ENCODE measurements around the gene ZNF860. TPM values are rescaled to one million over a fixed set of nuclear protein-coding genes. Genes with fewer than 3 reads are reported as not detected.
"Not testable (repeated sequence)": the region's sequence is repeated elsewhere in the genome, so short reads cannot be mapped to it uniquely, and the experiment has no call there.

The ZNF860 gene
- total RNA-seq, 1 donor from 2014 or later: 2.2 TPM

DNA sequence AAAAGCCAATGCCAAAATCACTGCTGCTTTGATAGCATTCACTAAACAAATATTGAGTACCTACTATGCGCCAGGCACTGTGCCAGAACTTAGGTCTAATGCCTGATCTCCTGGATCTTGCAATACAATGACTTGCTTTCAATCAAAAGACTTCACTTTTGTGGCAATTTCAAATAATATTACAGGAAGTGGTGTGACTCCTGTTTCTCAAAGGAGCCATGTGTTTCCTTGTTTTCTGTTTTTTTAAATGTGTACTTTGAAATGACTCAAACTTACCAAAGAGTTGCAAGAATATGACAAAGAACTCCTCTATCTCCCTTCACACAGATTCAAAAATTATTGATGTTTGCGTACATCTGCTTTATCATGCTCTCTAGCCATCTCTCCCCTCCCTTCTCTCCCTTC, 18.7 kb upstream of the ZNF860 start:
- peak; percentile 84 for DNase-seq

DNA sequence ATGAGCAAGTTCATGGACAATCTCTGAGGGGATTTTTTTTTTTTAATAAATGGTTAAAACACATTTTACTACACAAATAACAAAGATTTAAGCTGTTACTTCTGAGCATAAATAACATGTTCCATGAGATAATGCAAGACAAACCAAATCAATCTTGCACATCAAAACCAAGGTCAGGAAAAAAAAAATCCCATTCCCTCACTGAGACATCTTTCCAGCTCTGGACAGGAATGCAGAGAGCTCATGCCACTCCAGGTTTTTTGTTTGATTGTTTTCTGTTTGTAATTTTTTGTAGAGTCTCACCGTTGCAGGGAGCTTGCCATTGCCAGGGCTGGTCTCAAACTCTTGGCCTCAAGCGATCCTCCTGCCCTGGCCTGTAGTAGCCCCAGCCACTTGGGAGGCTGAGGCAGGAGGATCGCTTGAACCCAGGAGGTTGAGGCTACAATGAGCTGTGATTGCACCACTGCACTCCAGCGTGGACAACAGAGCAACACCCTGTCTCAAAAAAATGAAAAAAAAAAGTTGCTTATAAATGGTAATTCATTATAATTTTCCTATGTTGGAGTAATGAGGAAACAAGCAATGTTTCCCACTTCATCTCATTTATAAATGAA, 14.5 kb upstream of the ZNF860 start:
- DNase-seq: no peak

DNA sequence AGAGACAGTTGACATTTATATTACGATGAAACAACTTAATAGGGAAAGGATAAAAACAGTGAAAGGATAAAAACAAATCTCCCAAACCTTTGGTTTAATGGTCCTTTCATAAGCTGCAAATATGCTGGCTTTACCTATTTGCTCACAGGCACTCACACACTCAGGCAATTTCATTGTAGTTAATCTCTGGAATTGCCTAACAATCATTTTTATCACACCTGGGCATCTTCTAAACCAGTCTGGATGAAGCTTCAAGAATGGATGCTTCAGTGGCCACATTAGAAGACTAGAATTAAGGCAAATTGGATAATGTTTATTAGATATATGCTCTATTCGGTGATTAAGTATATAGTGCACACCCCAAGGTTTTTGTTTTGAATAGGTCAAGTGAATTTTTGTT, 14.0 kb upstream of the ZNF860 start:
- DNase-seq: no peak

DNA sequence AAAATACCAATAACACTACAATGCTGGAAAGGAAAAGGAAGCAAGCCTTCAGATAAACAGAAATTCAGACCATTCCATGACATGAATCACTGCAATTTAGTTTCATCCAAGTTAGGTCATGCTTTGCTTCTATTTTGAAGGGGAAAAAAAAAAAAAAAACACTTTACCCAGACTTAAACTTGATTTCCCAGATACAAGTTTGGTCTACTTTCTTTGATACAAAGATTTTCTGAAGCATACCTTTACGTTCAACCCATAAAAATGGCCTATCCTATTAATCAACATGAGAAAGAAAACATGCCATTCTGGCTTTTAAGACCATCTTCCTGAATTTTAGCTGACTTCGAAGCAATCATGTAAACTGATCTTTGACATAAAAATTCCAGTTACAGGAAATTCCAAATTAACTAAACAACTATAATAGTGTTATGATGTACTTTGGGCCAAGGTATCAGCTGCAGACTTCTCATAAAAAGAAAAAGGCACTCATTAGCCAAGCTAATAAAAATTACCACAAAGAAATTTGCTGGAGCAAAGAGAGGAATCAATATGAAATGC, 13.1 kb upstream of the ZNF860 start:
- DNase-seq: peak; percentile 71

DNA sequence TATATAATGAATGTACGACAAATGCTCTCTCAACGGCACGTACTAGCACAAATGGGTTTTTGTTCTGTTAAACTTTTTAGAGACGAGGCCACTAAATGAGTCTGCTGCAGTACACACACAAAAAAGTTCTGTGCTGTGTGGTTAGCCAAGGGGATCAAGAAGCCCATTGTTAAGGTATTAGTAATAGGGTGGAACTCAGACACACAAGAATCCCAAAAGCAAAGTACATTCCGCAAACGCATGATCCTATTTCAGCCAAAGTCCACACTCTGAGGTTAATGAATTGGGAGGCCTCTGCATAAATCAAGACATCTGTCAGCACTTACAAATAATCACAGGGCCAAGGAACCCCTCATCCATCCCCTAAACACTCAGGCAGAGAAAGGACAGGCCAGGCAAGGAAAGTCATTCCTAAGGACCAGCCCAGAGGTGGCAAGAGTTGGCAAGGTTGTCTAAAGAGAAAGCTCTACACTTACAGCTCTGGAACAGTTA, 12.6 kb upstream of the ZNF860 start:
- peak; percentile 56 for DNase-seq

DNA sequence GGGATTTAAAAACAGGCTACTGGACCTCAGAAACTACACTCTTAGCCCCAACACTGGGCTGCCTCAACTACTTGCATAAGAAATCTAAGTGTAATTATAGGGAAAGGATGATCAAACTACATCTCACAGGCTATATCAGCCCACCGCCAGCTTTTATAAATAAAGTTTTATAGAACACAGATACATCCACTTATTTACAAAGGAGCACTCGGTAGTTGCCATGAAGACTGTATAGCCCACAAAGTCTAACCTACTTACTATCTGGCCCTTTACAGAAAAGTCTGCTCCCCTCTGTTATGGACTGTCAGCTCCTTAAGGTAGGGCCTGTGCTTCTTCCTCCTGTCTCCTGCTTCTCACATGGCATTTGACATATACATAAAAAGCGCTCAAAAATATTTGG, 9.9 kb upstream of the ZNF860 start:
- DNase-seq: no peak

DNA sequence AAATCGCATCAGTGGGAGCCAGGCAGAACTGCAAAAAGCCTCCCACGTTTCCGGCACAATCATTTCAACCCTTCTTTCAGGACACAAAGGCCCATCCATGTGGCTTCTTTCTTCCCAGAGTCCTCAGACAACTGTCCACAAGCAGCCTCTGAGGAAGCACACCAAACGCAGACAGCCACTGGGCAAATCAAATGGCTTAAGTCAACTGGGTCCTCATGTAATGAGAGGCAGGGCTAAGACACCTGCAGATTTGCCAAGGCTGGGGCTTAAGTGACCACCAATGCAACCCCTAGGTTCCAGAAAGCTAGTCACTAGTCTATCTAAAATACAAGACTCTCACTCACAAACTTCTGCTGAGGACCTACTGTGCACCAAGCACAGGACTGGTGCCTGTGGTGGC, 8.5 kb upstream of the ZNF860 start:
- no peak for DNase-seq

DNA sequence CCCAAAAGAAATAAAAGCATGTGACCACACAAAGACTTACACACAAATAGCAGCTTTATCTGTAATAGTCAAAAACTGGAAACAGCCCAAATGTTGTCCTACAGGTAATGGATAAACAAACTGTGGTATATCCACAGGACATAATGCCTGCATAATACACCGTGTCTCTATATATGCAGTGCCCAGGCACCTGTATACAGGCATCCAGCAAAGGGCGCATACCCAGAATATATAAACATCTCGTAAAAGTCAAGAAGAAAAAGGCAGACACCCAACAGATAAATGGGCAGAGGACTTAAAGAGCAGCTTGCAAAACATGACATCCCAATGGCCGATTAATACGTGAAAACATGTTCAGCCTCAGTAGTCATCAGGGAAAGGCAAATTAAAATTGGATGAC, 7.7 kb upstream of the ZNF860 start:
- DNase-seq: no peak

DNA sequence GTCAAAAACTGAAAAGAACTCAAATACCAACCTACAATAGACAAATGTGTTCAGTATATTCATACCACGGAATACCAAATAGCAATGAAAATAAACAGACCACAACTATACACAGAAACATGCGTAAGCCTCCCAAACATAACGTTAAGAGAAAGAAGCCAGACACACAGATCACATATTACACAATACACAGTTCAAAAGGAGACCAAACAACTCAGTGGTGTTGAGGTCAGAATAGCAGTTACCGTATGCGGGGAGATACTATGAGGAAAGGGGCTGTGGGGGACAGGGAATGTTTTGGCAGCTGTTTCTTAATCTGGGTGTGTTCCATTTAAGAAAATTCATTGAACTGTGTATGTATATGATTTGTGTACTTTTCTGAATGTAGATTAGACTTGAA, 7.1 kb upstream of the ZNF860 start:
- no peak for DNase-seq

DNA sequence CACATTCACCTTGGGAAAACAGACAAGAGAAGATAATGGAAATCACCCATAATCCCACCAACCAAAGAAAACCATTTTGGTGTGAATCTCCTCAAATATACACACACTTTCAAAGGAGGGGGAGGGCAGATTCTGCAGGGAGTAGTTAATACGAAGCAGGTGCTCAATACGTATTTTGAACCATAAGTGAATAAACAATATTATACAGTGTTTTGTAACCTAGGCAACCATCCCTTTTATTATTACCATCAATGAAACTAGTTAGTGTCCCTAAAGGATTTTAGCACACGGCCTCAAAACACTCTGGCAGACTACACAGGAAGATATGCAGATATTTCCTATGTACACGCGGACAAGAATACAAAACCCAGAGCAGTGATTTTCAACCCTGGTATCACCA, 6.6 kb upstream of the ZNF860 start:
- DNase-seq: no peak

DNA sequence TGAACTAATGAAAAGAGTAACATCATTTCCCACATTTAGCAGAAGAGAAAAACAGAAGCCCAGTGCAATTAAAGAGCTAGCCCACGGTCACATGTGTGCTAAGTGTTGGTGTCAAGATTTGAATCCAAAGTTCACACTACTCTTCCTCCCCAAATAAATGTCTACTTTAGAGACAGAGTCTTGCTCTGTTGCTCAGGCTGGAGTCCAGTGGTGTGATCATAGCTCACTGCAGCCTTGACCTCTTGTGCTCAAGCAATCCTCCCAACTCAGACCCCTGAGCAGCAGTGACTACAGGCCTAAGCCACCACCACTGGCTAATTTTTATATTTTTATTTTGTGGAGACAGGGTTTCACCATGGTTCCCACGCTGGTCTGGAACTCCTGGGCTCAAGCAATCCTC, 5.2 kb upstream of the ZNF860 start:
- DNase-seq: no peak

DNA sequence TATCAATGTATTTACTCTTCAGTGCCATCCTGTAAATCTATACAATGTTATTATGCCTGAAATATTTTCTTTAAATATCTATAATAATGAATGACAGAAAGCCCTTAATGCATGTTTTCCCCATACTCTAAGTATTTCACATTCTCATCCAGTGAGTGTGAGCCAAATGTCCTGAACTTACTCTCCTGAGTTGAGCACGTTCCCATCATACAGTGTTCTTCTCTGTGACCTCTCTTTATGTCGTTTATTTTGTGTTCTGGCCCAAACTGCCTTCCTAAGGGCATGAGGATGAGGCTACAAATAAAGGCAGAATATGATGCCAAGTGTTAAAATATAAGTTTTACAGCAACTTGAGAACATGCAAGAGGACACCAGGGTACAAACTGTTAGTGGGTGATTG, 3.8 kb upstream of the ZNF860 start:
- DNase-seq: no peak

DNA sequence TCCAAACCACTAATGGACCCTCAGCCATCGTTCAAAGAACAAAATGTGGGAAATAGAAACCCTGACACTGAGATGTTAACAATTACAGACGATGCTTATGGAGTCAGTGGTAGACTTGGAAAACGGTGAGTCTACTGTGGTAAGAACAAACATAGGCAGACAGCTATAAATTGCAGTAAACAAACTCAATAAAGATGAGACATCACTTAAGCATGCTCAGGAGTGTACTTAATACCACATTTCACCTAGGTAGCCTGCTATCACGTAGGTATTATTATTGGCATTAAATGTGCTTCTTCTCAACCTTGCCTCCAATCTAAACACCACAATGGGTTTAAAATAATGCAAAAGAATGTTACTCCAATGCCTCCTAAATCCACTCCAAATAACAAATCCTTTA, 3.0 kb upstream of the ZNF860 start:
- no peak for DNase-seq

DNA sequence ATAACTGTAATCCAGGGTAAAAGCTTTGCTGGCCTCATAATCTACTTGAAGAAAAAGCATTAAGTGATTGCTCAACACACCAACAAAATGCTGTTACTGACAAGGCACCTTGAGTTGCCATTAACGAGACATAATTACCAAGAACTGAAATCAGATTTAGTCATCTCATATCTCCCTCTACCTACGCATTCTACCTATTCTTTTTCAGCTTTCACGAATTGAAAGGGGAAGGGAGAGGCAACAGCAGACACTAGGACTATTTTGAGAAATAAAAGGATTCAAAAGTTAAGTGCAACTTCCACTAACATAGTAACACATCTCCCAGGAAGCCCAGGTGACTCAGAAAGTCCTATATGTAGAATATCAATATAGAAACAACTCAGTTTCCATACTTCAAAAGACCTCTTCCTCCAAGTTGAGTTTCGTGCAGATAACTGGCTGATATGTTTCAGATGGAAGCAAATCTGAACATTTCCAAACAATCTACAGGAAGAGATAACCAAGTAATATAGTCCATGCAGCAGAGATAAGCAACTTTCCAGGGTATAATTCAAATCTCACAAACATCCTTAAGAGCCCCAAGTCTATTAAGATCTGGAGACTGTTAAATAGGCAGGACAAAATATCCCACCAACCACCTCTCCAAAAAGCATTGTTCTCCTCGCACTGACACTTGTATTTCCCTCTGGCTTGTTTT, 2.4 kb upstream of the ZNF860 start:
- peak; percentile 38 for DNase-seq

DNA sequence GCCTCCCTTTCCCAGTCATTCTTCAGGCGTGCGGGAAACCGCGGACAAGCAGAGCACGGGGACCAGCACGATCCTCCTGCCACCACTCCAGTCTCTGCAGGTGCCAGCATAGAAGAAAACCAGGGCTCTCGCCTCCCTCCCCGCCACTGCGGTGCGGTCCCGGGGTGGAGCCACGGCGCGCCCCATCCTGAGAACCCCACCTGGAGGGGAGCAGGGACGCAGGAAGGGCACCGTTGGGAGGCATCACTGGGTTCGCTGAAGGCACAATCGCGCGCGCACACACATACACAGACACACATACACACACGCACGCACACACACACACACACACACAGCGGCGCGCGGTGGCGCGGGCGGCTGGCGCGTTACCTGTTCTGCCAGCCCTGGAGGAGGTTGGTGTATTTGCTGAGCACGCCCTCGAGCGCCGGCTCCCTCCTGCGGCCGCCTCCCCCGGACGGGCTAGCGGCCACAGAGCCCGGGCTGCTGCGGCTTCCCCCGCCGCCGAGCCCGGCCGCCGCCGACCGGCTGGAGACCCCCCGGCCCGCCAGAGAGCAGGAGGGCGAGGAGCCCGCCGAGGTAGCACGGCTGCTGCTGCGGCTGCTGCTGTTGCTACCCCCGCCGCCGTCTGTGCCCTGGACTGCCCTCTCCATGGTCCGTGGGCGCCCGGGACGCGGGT, 882 bp upstream of the ZNF860 start:
- peak; percentile 76 for DNase-seq

DNA sequence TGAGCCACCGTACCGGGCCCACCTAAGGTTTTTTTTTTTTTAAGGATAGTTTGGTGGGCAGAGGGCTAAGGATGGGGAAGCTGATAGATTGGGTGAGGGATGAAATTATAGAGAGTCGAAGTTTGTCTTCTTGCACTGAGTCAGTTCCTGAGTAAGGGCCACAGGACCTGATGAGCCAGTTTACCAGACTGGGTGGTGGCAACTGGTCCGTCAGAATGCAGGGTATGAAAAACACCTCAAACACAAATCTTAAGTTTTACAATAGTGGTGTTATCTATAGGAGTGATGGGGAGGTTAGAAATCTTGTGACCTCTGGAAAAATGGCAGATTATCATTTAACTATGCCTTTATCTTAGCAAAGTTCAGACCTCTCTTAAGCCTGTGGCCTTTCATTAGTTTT, 2.8 kb downstream of the ZNF860 start:
- no peak for DNase-seq

DNA sequence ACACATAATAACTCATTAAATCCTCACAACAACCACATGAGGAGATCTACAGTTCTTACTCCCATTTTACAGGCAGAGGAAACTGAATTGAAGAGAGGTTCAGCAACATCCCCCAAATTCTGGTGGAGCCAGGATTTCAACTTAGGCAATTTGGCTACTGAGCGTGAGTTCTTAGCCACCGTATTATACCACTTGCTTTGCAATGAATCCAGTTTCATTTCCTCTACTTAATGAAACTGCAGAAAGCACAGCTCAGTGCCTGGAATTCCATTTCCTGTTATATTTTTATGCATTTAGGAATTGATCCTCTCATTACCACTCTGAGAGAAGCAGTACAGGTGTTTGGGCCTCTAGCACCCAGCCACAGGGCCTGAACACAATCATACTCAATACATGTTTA, 4.3 kb downstream of the ZNF860 start:
- no peak for DNase-seq

DNA sequence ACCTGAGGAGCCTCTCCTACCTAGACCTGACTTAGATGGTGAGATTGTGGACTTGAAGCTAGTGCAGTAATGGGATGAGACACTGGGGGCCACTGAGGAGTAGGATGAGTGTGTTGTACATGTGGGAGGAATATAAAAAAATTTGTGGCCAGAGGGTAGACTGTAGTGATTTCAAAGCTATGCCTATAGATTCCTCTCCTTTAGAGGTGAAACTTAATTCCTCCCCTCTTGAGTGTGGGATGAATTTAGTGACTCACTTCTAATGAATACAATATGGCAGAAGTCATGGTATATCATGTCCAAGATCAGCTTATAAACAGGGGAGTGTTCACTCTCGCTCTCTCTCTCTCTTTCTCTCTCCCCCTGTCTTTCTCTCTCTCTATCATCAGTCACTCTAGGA, 6.7 kb downstream of the ZNF860 start:
- DNase-seq: no peak

DNA sequence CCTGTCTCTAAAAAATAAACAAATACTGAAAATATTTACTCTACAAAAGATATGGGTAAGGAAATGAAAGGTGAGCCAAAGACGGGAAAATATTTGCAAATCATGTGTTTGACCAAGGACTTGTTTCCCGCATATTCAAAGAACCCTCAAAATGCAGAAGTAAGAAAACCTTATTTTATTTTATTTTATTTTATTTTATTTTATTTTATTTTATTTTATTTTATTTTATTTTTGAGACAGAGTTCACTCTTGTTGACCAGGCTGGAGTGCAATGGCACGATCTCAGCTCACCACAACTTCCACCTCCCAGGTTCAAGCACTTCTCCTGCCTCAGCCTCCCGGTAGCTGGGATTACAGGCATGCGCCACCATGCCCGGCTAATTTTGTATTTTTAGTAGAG, 11.4 kb downstream of the ZNF860 start:
- not testable (repeated sequence) for DNase-seq

DNA sequence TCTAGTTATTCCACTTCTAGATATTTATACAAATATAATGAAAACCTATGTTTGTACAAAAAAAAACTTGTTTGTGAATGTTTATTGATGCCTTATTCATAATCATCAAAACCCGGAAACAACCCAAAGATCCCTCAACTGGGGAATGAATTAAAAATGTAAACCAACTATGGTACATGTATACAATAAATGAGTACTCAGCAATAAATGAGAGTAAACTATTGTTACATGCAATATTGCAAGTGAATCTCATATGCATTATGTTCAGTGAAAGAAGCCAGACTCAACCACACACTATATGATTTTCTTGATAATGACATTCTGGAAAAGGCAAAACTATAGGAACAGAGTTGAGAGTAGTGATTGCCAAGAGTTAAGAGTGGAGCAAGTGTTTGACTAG, 12.3 kb downstream of the ZNF860 start:
- no peak for DNase-seq

DNA sequence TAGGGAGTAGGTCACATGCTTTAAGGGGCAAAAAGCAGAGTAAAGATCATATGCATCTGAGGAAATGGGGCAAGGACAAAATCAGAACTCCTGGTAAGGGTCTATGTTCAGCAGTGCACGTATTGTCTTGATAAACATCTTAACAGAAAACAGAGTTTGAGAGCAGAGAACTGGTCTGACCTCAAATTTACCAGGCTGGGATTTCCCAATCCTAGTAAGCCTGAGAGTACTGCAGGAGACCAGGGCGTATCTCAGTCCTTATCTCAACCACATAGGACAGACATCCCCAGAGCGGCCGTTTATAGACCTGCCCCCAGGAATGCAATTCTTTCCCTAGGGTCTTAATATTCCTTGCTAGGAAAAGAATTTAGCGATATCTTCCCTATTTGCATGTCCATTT, 13.5 kb downstream of the ZNF860 start:
- not testable (repeated sequence) for DNase-seq

DNA sequence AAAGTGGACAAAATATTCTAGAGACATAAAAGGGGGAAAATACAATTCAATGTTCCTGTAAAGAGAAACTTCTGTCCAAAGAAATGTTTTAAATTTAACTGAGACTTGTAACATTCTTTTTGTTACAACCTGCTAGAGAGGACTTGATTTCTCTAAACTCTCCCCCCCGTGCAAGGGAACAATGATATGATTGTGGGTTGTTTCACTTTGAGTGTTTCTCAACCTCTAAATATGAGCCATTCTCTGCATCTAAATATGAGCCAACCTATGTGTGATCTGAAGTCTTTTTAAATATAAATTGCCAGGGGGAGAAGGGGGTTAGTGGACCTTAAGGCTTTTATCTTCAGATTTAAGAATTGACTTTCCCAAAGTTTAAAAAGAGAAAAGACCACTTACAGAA, 14.6 kb downstream of the ZNF860 start:
- DNase-seq: no peak

DNA sequence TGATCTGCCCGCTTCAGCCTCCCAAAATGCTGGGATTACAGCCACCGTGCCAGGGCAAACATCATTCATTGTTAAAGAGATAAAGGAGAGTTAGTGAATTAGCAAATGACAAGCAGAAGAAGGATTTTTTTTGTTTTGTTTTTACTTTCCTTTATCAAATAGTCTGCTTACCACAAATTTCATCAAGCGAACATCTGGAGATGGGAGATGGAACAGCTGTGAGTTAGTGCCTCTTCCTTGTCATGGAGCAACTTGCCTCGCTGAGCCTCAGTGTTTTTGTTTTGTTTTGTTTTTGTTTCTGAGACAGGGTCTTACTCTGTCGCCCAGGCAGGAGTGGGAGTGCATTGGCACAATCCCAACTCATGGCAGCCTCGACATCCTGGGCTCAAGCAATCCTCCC, 15.9 kb downstream of the ZNF860 start:
- DNase-seq: no peak

DNA sequence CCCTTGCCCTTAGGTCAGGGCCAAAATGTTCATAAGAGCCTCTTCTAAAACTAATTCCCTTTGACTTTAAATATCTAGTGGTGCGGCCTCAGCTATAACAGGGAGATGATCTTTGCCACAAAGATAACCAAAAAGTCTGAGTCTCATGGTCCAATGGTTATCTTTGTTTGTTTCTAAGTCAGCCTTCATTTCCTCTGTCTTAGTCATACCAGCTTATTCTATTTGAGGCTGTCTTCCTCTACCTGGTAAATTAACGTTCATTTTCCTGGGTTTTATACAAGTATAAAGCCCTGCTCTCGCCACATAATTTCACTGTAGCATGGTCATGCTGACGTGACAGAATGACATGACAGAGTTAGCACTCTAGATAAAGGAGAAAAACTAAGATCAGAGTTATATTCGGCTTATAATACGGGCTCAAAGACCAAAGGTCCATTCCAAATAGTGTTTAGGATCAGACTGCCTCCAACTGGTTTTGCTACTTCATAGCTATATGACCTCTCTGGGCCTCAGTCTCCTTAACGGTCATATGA, 18.4 kb downstream of the ZNF860 start:
- no peak for DNase-seq

Measured in dermis blood vessel endothelial cell (primary cell).